PC-9 (cell line): ENCODE data around the gene BAIAP3.

Experiments
- EZH2 ChIP-seq: fragments of 200-600 bp; sonication (generic); IDR thresholded peaks from 2 replicates; pipeline ENCODE4 v1.8.0; 2017; ENCODE audit warnings: antibody characterized with exemption, low read depth
- TF ChIP-seq, protein P1 (sequence below): fragments of 200-600 bp; sonication (generic); conservative IDR thresholded peaks from 2 replicates; pipeline ENCODE4 v1.6.1; 2017; ENCODE audit warnings: mixed run types, antibody characterized with exemption, mild to moderate bottlenecking, moderate library complexity

DNA sequence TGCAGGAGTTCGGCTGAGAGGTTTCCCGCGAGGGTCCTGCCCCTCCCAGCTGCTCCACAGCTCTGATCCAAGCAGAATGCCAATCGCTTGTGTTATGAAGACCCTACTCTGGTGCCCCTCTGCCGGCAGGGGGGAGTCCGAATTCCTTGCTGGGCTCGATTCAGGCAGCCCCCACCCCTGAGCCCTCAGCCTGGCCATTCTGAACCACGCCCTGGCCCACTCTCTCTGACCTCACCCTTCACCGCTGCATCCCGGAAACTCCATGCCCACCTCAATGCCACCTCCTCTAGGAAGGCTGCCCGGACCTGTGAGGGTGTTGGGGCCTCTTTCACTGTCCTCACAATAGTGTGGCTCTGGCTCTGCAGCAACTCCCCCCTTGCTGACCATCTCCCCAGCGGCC lies 31.9 kb upstream of the BAIAP3 start:
- TF ChIP-seq, protein P1, sequence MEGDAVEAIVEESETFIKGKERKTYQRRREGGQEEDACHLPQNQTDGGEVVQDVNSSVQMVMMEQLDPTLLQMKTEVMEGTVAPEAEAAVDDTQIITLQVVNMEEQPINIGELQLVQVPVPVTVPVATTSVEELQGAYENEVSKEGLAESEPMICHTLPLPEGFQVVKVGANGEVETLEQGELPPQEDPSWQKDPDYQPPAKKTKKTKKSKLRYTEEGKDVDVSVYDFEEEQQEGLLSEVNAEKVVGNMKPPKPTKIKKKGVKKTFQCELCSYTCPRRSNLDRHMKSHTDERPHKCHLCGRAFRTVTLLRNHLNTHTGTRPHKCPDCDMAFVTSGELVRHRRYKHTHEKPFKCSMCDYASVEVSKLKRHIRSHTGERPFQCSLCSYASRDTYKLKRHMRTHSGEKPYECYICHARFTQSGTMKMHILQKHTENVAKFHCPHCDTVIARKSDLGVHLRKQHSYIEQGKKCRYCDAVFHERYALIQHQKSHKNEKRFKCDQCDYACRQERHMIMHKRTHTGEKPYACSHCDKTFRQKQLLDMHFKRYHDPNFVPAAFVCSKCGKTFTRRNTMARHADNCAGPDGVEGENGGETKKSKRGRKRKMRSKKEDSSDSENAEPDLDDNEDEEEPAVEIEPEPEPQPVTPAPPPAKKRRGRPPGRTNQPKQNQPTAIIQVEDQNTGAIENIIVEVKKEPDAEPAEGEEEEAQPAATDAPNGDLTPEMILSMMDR = no peak
- TF ChIP-seq EZH2 = no peak
